HEK293 (cell line): Measurements from ENCODE around the gene PREX1.

Experiments
- CTCF ChIA-PET: fragments of 350-600 bp; formaldehyde crosslinking; extraction: SDS; loops from one replicate; lab custom pipeline; 2021; ENCODE audit warnings: antibody characterized with exemption; lab: Yijun Ruan, JAX
- POLR2A ChIA-PET: fragments of 300-600 bp; formaldehyde crosslinking; extraction: SDS; loops from one replicate; lab custom pipeline; 2020; ENCODE audit warnings: antibody characterized with exemption, inconsistent platforms; lab: Yijun Ruan, JAX
- H3K27ac ChIP-seq: fragments of 200-500 bp; sonication (Bioruptor generic); 2 replicates; pipeline ENCODE4 v1.5.1; 2014; ENCODE audit warnings: low read depth, low read length, control low read depth, inconsistent platforms; ENCODE audit errors: extremely low read depth
- H3K36me3 ChIP-seq, 2 experiments: fragments of 200-500 bp in 1 of 2; sonication (Bioruptor generic) in 1 of 2; 1 replicate in 1 of 2; 2 replicates in 1 of 2; pipeline ENCODE4 v1.5.1; 2014 to 2017; ENCODE audit warnings: inconsistent platforms in 2 of 2, low read length in 2 of 2; ENCODE audit not compliant: control insufficient read depth in 2 of 2, insufficient read depth in 1 of 2
- H3K4me1 ChIP-seq: fragments of 200-500 bp; sonication (Bioruptor generic); 2 replicates; pipeline ENCODE4 v1.5.1; 2014; ENCODE audit warnings: mild to moderate bottlenecking, low read length, inconsistent platforms; ENCODE audit not compliant: control insufficient read depth, insufficient read depth
- H3K4me3 ChIP-seq: 2 replicates; pipeline ENCODE4 v1.5.1; 2011; ENCODE audit warnings: low read depth, mild to moderate bottlenecking, control low read depth, low read length, moderate library complexity
- H3K9me3 ChIP-seq: fragments of 200-500 bp; sonication (Bioruptor generic); 2 replicates; pipeline ENCODE4 v1.5.1; 2014; ENCODE audit warnings: low read depth, low read length, inconsistent platforms; ENCODE audit not compliant: control insufficient read depth, insufficient read depth
- ELK4 ChIP-seq: IDR thresholded peaks from 2 replicates; pipeline ENCODE4 v1.6.1; 2011; ENCODE audit warnings: mild to moderate bottlenecking, low read depth, low read length, borderline replicate concordance
- PRDM2 ChIP-seq: fragments of 450-650 bp; formaldehyde crosslinking; IDR thresholded peaks from 2 replicates; pipeline ENCODE4 v1.5.1; 2016; ENCODE audit warnings: missing biosample characterization, missing genetic modification characterization, borderline replicate concordance
- PRDM4 ChIP-seq: fragments of 450-650 bp; formaldehyde crosslinking; IDR thresholded peaks from 2 replicates; pipeline ENCODE4 v1.5.1; 2017; ENCODE audit warnings: missing biosample characterization, missing genetic modification characterization
- SCRT2 ChIP-seq: fragments of 450-650 bp; formaldehyde crosslinking; IDR thresholded peaks from 2 replicates; pipeline ENCODE4 v1.5.1; 2016; ENCODE audit warnings: missing biosample characterization, missing genetic modification characterization
- SP3 ChIP-seq: fragments of 450-650 bp; formaldehyde crosslinking; IDR thresholded peaks from 2 replicates; pipeline ENCODE4 v1.5.1; 2016; ENCODE audit warnings: missing biosample characterization, missing genetic modification characterization
- ZBTB49 ChIP-seq: fragments of 450-650 bp; formaldehyde crosslinking; IDR thresholded peaks from 2 replicates; pipeline ENCODE4 v1.5.1; 2016; ENCODE audit warnings: missing biosample characterization, missing genetic modification characterization, low read depth
- ZBTB8A ChIP-seq: fragments of 450-650 bp; formaldehyde crosslinking; IDR thresholded peaks from 2 replicates; pipeline ENCODE4 v1.5.1; 2016; ENCODE audit warnings: missing biosample characterization, missing genetic modification characterization
- ZNF146 ChIP-seq: fragments of 450-650 bp; formaldehyde crosslinking; IDR thresholded peaks from 2 replicates; pipeline ENCODE4 v1.5.1; 2016; ENCODE audit warnings: missing biosample characterization, missing genetic modification characterization
- ZNF174 ChIP-seq: fragments of 450-650 bp; formaldehyde crosslinking; IDR thresholded peaks from 2 replicates; pipeline ENCODE4 v1.5.0; 2017; ENCODE audit warnings: missing biosample characterization, mild to moderate bottlenecking, missing genetic modification characterization
- ZNF23 ChIP-seq: fragments of 450-650 bp; formaldehyde crosslinking; IDR thresholded peaks from 2 replicates; pipeline ENCODE4 v1.5.1; 2016; ENCODE audit warnings: missing biosample characterization, missing genetic modification characterization, borderline replicate concordance
- ZNF366 ChIP-seq: fragments of 450-650 bp; formaldehyde crosslinking; conservative IDR thresholded peaks from 2 replicates; pipeline ENCODE4 v1.5.1; 2016; ENCODE audit warnings: missing biosample characterization, missing genetic modification characterization
- ZNF426 ChIP-seq: fragments of 450-650 bp; formaldehyde crosslinking; IDR thresholded peaks from 2 replicates; pipeline ENCODE4 v1.5.1; 2017; ENCODE audit warnings: missing biosample characterization, missing genetic modification characterization, mild to moderate bottlenecking, inconsistent platforms, moderate library complexity
- ZNF560 ChIP-seq: fragments of 450-650 bp; formaldehyde crosslinking; IDR thresholded peaks from 2 replicates; pipeline ENCODE4 v1.5.1; 2017; ENCODE audit warnings: missing biosample characterization, missing genetic modification characterization, borderline replicate concordance
- ZNF561 ChIP-seq: fragments of 450-650 bp; IDR thresholded peaks from 2 replicates; pipeline ENCODE4 v1.5.1; 2018; ENCODE audit warnings: missing biosample characterization, missing genetic modification characterization, borderline replicate concordance
- ZNF626 ChIP-seq: fragments of 450-650 bp; sonication (Bioruptor Pico); formaldehyde crosslinking; IDR thresholded peaks from 2 replicates; pipeline ENCODE4 v1.5.1; 2018; ENCODE audit warnings: missing biosample characterization, missing genetic modification characterization, inconsistent platforms
- ZNF639 ChIP-seq: fragments of 450-650 bp; formaldehyde crosslinking; IDR thresholded peaks from 2 replicates; pipeline ENCODE4 v1.5.1; 2016; ENCODE audit warnings: missing biosample characterization, missing genetic modification characterization
- ZNF707 ChIP-seq: fragments of 450-650 bp; formaldehyde crosslinking; IDR thresholded peaks from 2 replicates; pipeline ENCODE4 v1.5.1; 2016; ENCODE audit warnings: missing biosample characterization, missing genetic modification characterization
- ZNF785 ChIP-seq: fragments of 450-650 bp; formaldehyde crosslinking; IDR thresholded peaks from 2 replicates; pipeline ENCODE4 v1.5.1; 2016; ENCODE audit warnings: missing biosample characterization, missing genetic modification characterization
- ZNF792 ChIP-seq: fragments of 450-650 bp; formaldehyde crosslinking; IDR thresholded peaks from 2 replicates; pipeline ENCODE4 v1.5.1; 2016; ENCODE audit warnings: missing biosample characterization, missing genetic modification characterization

Gene PREX1

GRCh38 chr20:48781634-48782033 lies 46.2 kb downstream of the PREX1 start:
- TF ChIP-seq PRDM2 (no peak), ZNF707 (no peak), ZNF785 (tag by site-specific recombination) (no peak), ZNF639 (tag by site-specific recombination) (no peak), ZNF174 (tag by site-specific recombination) (no peak), ZNF426 (tag by site-specific recombination) (no peak), ZBTB8A (tag by site-specific recombination) (no peak)
- H3K4me3 ChIP-seq, result no peak overlapping the region
- no peaks in the 10 kb centered on the region for H3K4me1 ChIP-seq
- POLR2A ChIA-PET, result no interaction called here
- CTCF ChIA-PET, result interaction anchor here (0.6 kb wide), 1 partner anchor 147 kb away, joined by 3 read pairs; no protein-coding TSS in a partner anchor
- no peaks in the 10 kb centered on the region for H3K9me3 ChIP-seq
- H3K36me3 ChIP-seq, result no peaks in the 10 kb centered on the region
- no peak overlapping the region for H3K27ac ChIP-seq

DNA sequence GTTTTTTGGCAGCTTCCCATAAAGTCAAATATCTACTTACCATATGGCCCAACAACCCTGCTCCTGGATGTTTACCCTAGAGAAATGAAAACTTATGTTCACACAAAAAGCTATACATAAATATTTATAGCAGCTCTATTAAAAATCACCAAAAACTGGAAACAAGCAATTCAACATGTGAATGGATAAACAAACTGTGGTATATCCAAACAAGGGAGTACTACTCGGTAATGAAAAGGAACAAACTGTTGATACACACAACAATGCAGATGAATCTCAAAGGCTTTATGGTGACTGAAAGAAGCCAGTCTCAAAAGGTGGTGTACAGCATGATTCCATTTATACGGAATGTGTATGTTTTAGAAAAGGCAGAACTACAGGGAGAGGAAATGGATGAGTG lies 48.4 kb downstream of the PREX1 start:
- ChIA-PET POLR2A (no interaction called here), CTCF (interaction anchor here (1.3 kb wide), 1 partner anchor 122 kb away, joined by 4 read pairs; no protein-coding TSS in a partner anchor)
- TF ChIP-seq ZNF561 (no peak), SCRT2 (tag by site-specific recombination) (peak; percentile 78), ZNF146 (tag by site-specific recombination) (peak; percentile 89)
- TF ChIP-seq, all 188 proteins: peak for 2

DNA sequence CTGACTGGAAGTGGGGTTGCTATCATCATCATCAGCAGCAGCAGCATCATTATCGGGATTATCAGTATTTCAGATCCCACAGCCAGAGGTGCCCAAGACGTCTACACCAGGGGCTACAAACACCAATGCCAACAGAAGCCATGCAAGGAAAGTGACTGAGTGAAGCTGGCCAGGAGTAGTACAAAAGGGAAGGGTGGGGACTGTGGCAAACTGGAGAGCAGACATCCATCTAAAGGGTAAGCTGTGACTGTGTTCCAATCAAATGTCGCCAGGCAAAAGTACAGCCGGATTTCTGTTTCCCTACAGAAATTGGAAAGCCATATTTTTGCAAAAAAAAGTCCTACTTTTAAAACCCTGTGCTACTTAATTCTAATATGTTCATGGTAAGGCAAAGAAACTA lies 50.0 kb downstream of the PREX1 start:
- H3K4me1 ChIP-seq, result no peaks in the 10 kb centered on the region
- no peaks in the 10 kb centered on the region for H3K9me3 ChIP-seq
- ChIA-PET CTCF (interaction anchor here (0.6 kb wide), 1 partner anchor 20 kb away, joined by 3 read pairs; no protein-coding TSS in a partner anchor), POLR2A (no interaction called here)
- no peak overlapping the region for H3K27ac ChIP-seq
- H3K4me3 ChIP-seq, result no peak overlapping the region
- no peaks in the 10 kb centered on the region for H3K36me3 ChIP-seq
- TF ChIP-seq ZNF560 (tag by site-specific recombination) (no peak), SP3 (tag by site-specific recombination) (no peak), ZNF626 (no peak), ELK4 (no peak), ZNF366 (tag by site-specific recombination) (no peak), ZNF792 (tag by site-specific recombination) (no peak), ZNF23 (tag by site-specific recombination) (no peak), ZBTB49 (tag by site-specific recombination) (no peak), PRDM4 (tag by site-specific recombination) (no peak)

More for the DNA sequence above, 48.4 kb downstream of the PREX1 start:
- Histone ChIP-seq H3K27ac (no peak overlapping the region), H3K4me1 (no peaks in the 10 kb centered on the region), H3K36me3 (no peaks in the 10 kb centered on the region), H3K9me3 (no peaks in the 10 kb centered on the region), H3K4me3 (no peak overlapping the region)
